Measurements from ENCODE around the gene TLX2. TPM values are rescaled to one million over a fixed set of nuclear protein-coding genes. Genes with fewer than 3 reads are reported as not detected.
A peak's percentile ranks its signal among the peaks of the same experiment; 100 is the strongest.

The TLX2 gene
- total and polyA plus RNA-seq, 2 of the 4 experiments (the other 2 are of a cell fraction): not detected

- no peak overlapping the region for H3K9ac ChIP-seq (ENCODE audit: low read depth, low read length)
- H2AK5ac ChIP-seq (ENCODE audit: low read depth, low read length): peak overlapping the region; percentile 44
These were observed 8.6 kb upstream of the TLX2 start for GRCh38 chr2:74505448-74506246.

More at GRCh38 chr2:74505448-74506246, 8.6 kb upstream of the TLX2 start:
- intact Hi-C loops (cut with micrococcal nuclease) (loop anchor here (2.0 kb wide), 1 partner anchor 49 kb away; the partner anchor contains the start of gene DOK1), in situ Hi-C loops (cut with MboI; ENCODE audit: low sequenced_read_pairs) (no loop called here), dilution Hi-C loops (cut with HindIII; ENCODE audit: low sequenced_read_pairs, unreplicated experiment) (no loop called here)
- H2AK9ac ChIP-seq (replicated peaks; ENCODE audit: low read depth, low read length, poor library complexity): no peak overlapping the region
- no peak overlapping the region for H3K18ac ChIP-seq (ENCODE audit: low read depth, low read length)
- peaks cover 16% of the 10 kb centered on the region for H3K36me3 ChIP-seq (ENCODE audit: control insufficient read depth, insufficient read depth, low read length)
- no peak for ATAC-seq (ENCODE audit: low read depth)
- no TSS peak for BruUV-seq (replicated peaks)
- H3K23ac ChIP-seq (ENCODE audit: low read depth, low read length): no peak overlapping the region
- WGBS, 2 experiments (ENCODE audit: extremely low coverage in 2 of 2, insufficient read length in 1 of 2): 96% methylated on average over 4 of the region's 14 CpGs; no CpG with 5 or more reads in 1 of the 2 experiments
- H2BK15ac ChIP-seq (ENCODE audit: low read depth, low read length): no peak overlapping the region; the same call in 2 of the 3 replicates
- DNase-seq: no peak
- H2BK20ac ChIP-seq (ENCODE audit: low read depth, low read length): no peak overlapping the region
- CTCF ChIA-PET: interaction anchor here (0.7 kb wide), 1 partner anchor 15 kb away, joined by 3 read pairs; no protein-coding TSS in a partner anchor
- no peak overlapping the region for H4K5ac ChIP-seq (ENCODE audit: low read depth, low read length)
- peaks cover 12 to 40% of the 10 kb centered on the region in 2 experiments for H3K79me1 ChIP-seq (ENCODE audit: low read depth in 1 of 2, low read length in 2 of 2)
- H4K91ac ChIP-seq (ENCODE audit: insufficient read depth, low read depth, low read length): no peak overlapping the region
- H3K4me2 ChIP-seq (ENCODE audit: low read depth, low read length): peak overlapping the region; percentile 43
- H4K20me1 ChIP-seq (ENCODE audit: insufficient read depth, low read length): no peaks in the 10 kb centered on the region
- H3K4ac ChIP-seq (ENCODE audit: low read depth, low read length): no peak overlapping the region
- no peaks in the 10 kb centered on the region for H3K9me3 ChIP-seq (ENCODE audit: control insufficient read depth, insufficient read depth, low read length)
- peaks cover 9% of the 10 kb centered on the region for H3K9me1 ChIP-seq (ENCODE audit: insufficient read depth, low read length)
- H3K27me3 ChIP-seq (ENCODE audit: control insufficient read depth, insufficient read depth, low read length): peaks cover 11% of the 10 kb centered on the region
- H3K56ac ChIP-seq (ENCODE audit: extremely low read depth, insufficient read depth, low read length): no peak overlapping the region
- no peak overlapping the region for H3K27ac ChIP-seq (ENCODE audit: insufficient read depth, low read length)
- POLR2A ChIA-PET (ENCODE audit: unreplicated experiment): interaction anchor here (0.6 kb wide), 2 partner anchors 12 to 33 kb away, joined by 4 to 7 read pairs; no protein-coding TSS in a partner anchor
- no peak overlapping the region for H2AFZ ChIP-seq (replicated peaks; ENCODE audit: low read length, poor library complexity)
- H4K8ac ChIP-seq (ENCODE audit: low read depth in 2 of 2, low read length in 2 of 2): no peak overlapping the region
- H3K4me1 ChIP-seq (ENCODE audit: control insufficient read depth, insufficient read depth, low read length): peaks cover 18% of the 10 kb centered on the region
- no peak overlapping the region for H2BK120ac ChIP-seq (ENCODE audit: low read depth, low read length)
- no peak overlapping the region for H2BK5ac ChIP-seq (ENCODE audit: low read depth, low read length, poor library complexity, severe bottlenecking)
- no peak overlapping the region for H3K4me3 ChIP-seq (ENCODE audit: insufficient read depth, low read depth, low read length)
- TF ChIP-seq FOS (IDR thresholded peaks at IDR 0.05; ENCODE audit: low read depth, low read length): no peak
- TF ChIP-seq RCOR1 (IDR thresholded peaks at IDR 0.05; ENCODE audit: insufficient replicate concordance, low read length): no peak
- no peak for TF ChIP-seq MXI1 (IDR thresholded peaks at IDR 0.05; ENCODE audit: borderline replicate concordance, low read depth, low read length)
- TF ChIP-seq POLR2A (IDR thresholded peaks at IDR 0.05; ENCODE audit: low read depth, low read length): no peak
- TF ChIP-seq, protein P1, sequence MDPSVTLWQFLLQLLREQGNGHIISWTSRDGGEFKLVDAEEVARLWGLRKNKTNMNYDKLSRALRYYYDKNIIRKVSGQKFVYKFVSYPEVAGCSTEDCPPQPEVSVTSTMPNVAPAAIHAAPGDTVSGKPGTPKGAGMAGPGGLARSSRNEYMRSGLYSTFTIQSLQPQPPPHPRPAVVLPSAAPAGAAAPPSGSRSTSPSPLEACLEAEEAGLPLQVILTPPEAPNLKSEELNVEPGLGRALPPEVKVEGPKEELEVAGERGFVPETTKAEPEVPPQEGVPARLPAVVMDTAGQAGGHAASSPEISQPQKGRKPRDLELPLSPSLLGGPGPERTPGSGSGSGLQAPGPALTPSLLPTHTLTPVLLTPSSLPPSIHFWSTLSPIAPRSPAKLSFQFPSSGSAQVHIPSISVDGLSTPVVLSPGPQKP (IDR thresholded peaks at IDR 0.05; ENCODE audit: borderline replicate concordance, low read depth, low read length): no peak
- TF ChIP-seq CTCF (conservative IDR thresholded peaks at IDR 0.05; ENCODE audit: low read depth, low read length): no peak
- TF ChIP-seq NFE2L2 (IDR thresholded peaks at IDR 0.05; ENCODE audit: low read depth, low read length): no peak
- no peak for TF ChIP-seq CEBPB (IDR thresholded peaks at IDR 0.05; ENCODE audit: low read depth, low read length)
- H3K14ac ChIP-seq (replicated peaks; ENCODE audit: low read depth, low read length): no peak overlapping the region
